MM.1S (cell line): ENCODE results near the gene SULF2.

ENCODE experiments used
- DNase-seq: peaks from one replicate; pipeline ENCODE4 v3.0.0-alpha.2; 2015
- H2AFZ ChIP-seq: fragments of 300-600 bp; sonication (generic); 2 replicates; pipeline ENCODE4 v1.6.0; 2016; ENCODE audit warnings: antibody characterized with exemption, low read length
- H3F3A ChIP-seq: fragments of 300-600 bp; sonication (generic); 2 replicates; pipeline ENCODE4 v1.6.1; 2016; ENCODE audit warnings: mild to moderate bottlenecking, antibody characterized with exemption, low read length, moderate library complexity, mixed read lengths; ENCODE audit not compliant: insufficient read depth
- H3K27ac ChIP-seq: fragments of 300-600 bp; sonication (generic); 2 replicates; pipeline ENCODE4 v1.5.1; 2016; ENCODE audit warnings: mild to moderate bottlenecking, low read length
- H3K27me3 ChIP-seq: fragments of 300-600 bp; sonication (generic); replicated peaks from 2 replicates; pipeline ENCODE4 v1.6.0; 2016; ENCODE audit warnings: low read length; ENCODE audit not compliant: insufficient read depth
- H3K36me3 ChIP-seq: fragments of 300-600 bp; sonication (generic); replicated peaks from 2 replicates; pipeline ENCODE4 v1.6.1; 2016; ENCODE audit warnings: mild to moderate bottlenecking, low read length, mixed read lengths; ENCODE audit not compliant: insufficient read depth
- H3K4me1 ChIP-seq: fragments of 300-600 bp; sonication (generic); 2 replicates; pipeline ENCODE4 v1.6.1; 2016; ENCODE audit warnings: low read length, mixed read lengths
- H3K4me2 ChIP-seq: fragments of 300-600 bp; sonication (generic); 2 replicates; pipeline ENCODE4 v1.6.0; 2016; ENCODE audit warnings: low read depth, low read length
- H3K4me3 ChIP-seq: fragments of 300-600 bp; sonication (generic); 2 replicates; pipeline ENCODE4 v1.5.1; 2016; ENCODE audit warnings: low read length, mixed read lengths
- H3K79me2 ChIP-seq: fragments of 300-600 bp; sonication (generic); 2 replicates; pipeline ENCODE4 v1.6.1; 2016; ENCODE audit warnings: mixed run types, low read length, mixed read lengths
- H3K9ac ChIP-seq: fragments of 300-600 bp; sonication (generic); 2 replicates; pipeline ENCODE4 v1.6.1; 2016; ENCODE audit warnings: low read length, mixed read lengths
- H3K9me2 ChIP-seq: fragments of 300-600 bp; sonication (generic); replicated peaks from 2 replicates; pipeline ENCODE4 v1.6.1; 2016; ENCODE audit warnings: mild to moderate bottlenecking, low read length, mixed read lengths; ENCODE audit not compliant: insufficient read depth
- H3K9me3 ChIP-seq: fragments of 300-600 bp; sonication (generic); replicated peaks from 2 replicates; pipeline ENCODE4 v1.6.1; 2016; ENCODE audit warnings: mild to moderate bottlenecking, low read length, mixed read lengths; ENCODE audit not compliant: insufficient read depth
- H4K20me1 ChIP-seq: fragments of 300-600 bp; sonication (generic); 2 replicates; pipeline ENCODE4 v1.6.1; 2016; ENCODE audit warnings: mild to moderate bottlenecking, low read length, moderate library complexity, mixed read lengths; ENCODE audit not compliant: insufficient read depth
- EZH2 ChIP-seq: fragments of 300-600 bp; sonication (generic); optimal IDR thresholded peaks from 2 replicates; pipeline ENCODE3; 2017; ENCODE audit warnings: low read depth, mild to moderate bottlenecking, antibody characterized with exemption, low read length, mixed read lengths
- EZH2phosphoT487 ChIP-seq: fragments of 300-600 bp; sonication (generic); IDR thresholded peaks from 2 replicates; pipeline ENCODE4 v1.6.1; 2018; ENCODE audit warnings: antibody characterized with exemption, low read length
- TF ChIP-seq, protein P1 (sequence below): fragments of 300-600 bp; sonication (generic); IDR thresholded peaks from 2 replicates; pipeline ENCODE4 v1.5.1; 2016; ENCODE audit warnings: antibody characterized with exemption, low read length, mixed read lengths

SULF2 gene

DNA sequence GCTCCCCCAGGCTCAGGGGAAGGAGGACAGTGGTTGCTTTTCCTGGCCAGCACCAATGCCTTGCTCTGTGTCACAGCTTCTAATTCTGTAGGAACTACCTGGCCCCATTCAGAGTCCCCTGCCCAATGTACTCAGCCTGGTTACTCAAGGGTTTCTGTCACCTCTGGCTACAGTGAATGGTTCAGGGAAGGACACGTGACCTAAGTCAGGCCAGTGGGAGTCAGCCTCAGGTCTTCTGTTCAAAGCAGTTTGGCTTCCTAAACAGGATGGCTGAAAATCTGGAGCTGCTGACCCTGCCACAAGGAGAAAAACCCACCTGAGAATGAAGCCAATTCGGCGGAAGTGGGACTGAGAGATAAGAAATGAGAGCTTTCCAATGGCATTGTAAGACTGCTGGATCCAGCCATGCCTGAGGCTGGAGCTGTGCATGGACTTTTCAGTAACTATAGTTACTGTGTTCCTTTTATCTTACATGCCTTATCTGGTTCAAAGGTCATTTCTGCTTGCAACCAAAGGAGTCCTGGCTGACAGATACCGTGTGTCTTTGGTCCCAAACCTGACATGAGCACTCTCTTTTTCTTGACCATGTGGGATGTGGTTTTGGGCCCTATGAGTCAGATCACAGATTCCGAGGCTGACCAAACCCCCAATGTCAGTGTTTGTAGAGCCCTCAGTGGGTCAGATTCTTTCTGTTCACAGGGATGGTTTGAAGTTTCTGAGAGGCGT is 104.3 kb downstream of the SULF2 start:
- Histone ChIP-seq H3K9me2 (no peaks in the 10 kb centered on the region), H2AFZ (no peak overlapping the region), H3K27ac (no peak overlapping the region), H3K4me2 (no peak overlapping the region), H3F3A (no peaks in the 10 kb centered on the region), H3K27me3 (no peaks in the 10 kb centered on the region), H3K4me1 (no peaks in the 10 kb centered on the region), H4K20me1 (no peaks in the 10 kb centered on the region), H3K9ac (no peak overlapping the region), H3K36me3 (no peaks in the 10 kb centered on the region; the same call in none of the 2 replicates), H3K79me2 (no peaks in the 10 kb centered on the region), H3K4me3 (no peak overlapping the region), H3K9me3 (no peaks in the 10 kb centered on the region)
- DNase-seq: no peak
- TF ChIP-seq, protein P1, sequence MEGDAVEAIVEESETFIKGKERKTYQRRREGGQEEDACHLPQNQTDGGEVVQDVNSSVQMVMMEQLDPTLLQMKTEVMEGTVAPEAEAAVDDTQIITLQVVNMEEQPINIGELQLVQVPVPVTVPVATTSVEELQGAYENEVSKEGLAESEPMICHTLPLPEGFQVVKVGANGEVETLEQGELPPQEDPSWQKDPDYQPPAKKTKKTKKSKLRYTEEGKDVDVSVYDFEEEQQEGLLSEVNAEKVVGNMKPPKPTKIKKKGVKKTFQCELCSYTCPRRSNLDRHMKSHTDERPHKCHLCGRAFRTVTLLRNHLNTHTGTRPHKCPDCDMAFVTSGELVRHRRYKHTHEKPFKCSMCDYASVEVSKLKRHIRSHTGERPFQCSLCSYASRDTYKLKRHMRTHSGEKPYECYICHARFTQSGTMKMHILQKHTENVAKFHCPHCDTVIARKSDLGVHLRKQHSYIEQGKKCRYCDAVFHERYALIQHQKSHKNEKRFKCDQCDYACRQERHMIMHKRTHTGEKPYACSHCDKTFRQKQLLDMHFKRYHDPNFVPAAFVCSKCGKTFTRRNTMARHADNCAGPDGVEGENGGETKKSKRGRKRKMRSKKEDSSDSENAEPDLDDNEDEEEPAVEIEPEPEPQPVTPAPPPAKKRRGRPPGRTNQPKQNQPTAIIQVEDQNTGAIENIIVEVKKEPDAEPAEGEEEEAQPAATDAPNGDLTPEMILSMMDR: no peak
- no peak for TF ChIP-seq EZH2phosphoT487
- no peak for TF ChIP-seq EZH2

DNA sequence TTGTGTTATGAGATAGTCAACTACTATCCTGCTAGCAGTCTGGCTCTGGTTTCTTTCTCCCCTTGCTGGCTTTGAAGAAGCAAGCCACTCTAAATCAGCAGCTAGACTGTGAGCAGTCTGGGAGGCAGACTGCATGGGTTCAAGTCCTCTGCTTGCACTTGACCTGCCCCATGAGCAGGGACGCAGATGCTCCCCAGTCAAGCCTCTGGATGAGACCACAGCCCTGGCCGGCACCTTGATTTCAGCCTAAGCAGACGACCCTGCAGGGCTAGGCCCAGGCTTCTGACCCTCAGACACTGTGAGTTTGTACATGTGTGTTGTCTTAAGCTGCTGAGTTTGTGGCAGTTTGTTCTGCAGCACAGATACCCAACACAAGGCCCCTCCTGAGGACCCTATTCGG is 105.8 kb downstream of the SULF2 start:
- Histone ChIP-seq H3K4me3 (no peak overlapping the region), H3K9me3 (no peaks in the 10 kb centered on the region), H3K9ac (no peak overlapping the region), H3K4me2 (no peak overlapping the region), H2AFZ (no peak overlapping the region), H3F3A (no peaks in the 10 kb centered on the region), H3K36me3 (no peaks in the 10 kb centered on the region; the same call in none of the 2 replicates), H3K27me3 (no peaks in the 10 kb centered on the region), H3K4me1 (no peaks in the 10 kb centered on the region), H3K27ac (no peak overlapping the region), H4K20me1 (no peaks in the 10 kb centered on the region), H3K9me2 (no peaks in the 10 kb centered on the region), H3K79me2 (no peaks in the 10 kb centered on the region)
- TF ChIP-seq, protein P1: no peak
- no peak for TF ChIP-seq EZH2
- no peak for TF ChIP-seq EZH2phosphoT487
- DNase-seq: no peak

DNA sequence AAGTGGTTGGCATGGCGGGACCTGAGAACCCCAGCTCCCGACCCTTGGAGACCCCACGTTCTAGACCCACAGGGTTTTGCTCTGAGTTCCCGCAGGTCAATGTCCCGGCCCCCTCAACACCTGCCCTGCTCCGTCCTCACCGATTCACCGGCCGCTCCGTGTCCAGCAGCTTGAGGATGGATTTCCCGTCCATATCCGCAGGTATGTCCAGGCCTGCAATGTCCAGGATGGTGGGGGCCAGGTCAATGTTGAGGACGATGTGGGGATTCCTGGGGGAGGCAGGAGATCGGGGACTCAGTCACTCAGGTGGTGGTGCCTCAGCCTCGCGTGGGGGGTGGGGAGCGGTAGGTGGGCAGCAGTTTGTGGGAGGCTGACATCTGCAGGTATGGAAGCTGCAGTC is 106.7 kb downstream of the SULF2 start:
- Histone ChIP-seq H2AFZ (no peak overlapping the region), H3K27me3 (no peaks in the 10 kb centered on the region), H3K4me1 (no peaks in the 10 kb centered on the region), H3K9ac (no peak overlapping the region), H3K79me2 (no peaks in the 10 kb centered on the region), H3K27ac (no peak overlapping the region), H3K36me3 (no peaks in the 10 kb centered on the region; the same call in none of the 2 replicates), H3F3A (no peaks in the 10 kb centered on the region), H3K4me3 (no peak overlapping the region), H3K9me2 (no peaks in the 10 kb centered on the region), H3K4me2 (no peak overlapping the region), H4K20me1 (no peaks in the 10 kb centered on the region), H3K9me3 (no peaks in the 10 kb centered on the region)
- TF ChIP-seq EZH2phosphoT487: no peak
- TF ChIP-seq EZH2: no peak
- TF ChIP-seq, protein P1: no peak
- no peak for DNase-seq
